ENCODE measurements around the gene HECTD4.

The HECTD4 gene

GRCh38 chr12:112275207-112275606 lies 107.0 kb downstream of the HECTD4 start:
- Histone ChIP-seq H3K27me3 (no peaks in the 10 kb centered on the region), H3K36me3 (peaks cover 63% of the 10 kb centered on the region), H3K4me3 (ENCODE audit: low read depth in 1 of 2, low read length in 1 of 2) (no peak overlapping the region), H3K27ac (no peak overlapping the region), H3K9me3 (no peaks in the 10 kb centered on the region), H3K4me1 (ENCODE audit: control insufficient read depth in 1 of 2, insufficient read depth in 1 of 2, low read depth in 1 of 2, low read length in 1 of 2) (no peaks in the 10 kb centered on the region)
- TF ChIP-seq, protein P1, sequence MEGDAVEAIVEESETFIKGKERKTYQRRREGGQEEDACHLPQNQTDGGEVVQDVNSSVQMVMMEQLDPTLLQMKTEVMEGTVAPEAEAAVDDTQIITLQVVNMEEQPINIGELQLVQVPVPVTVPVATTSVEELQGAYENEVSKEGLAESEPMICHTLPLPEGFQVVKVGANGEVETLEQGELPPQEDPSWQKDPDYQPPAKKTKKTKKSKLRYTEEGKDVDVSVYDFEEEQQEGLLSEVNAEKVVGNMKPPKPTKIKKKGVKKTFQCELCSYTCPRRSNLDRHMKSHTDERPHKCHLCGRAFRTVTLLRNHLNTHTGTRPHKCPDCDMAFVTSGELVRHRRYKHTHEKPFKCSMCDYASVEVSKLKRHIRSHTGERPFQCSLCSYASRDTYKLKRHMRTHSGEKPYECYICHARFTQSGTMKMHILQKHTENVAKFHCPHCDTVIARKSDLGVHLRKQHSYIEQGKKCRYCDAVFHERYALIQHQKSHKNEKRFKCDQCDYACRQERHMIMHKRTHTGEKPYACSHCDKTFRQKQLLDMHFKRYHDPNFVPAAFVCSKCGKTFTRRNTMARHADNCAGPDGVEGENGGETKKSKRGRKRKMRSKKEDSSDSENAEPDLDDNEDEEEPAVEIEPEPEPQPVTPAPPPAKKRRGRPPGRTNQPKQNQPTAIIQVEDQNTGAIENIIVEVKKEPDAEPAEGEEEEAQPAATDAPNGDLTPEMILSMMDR (IDR thresholded peaks at IDR 0.05), result no peak

DNA sequence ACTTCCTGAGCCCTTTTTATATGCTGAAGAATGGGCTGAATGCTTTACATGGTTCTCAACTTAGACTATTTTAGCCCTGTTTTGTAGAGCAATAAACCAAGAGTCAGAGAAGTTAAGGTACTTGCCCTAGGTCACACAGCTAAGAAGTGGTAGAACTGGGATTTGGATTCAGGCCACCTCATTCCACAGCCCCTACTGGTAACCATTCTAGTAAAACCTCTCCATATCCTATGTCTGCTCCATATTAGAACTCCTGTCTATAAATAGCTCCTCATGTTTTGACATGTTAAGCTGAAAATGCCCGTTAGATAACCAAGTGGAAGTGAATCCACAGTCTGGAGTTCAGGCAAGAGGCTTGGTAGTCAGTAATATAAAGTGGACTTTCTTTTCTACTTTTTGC lies 111.6 kb downstream of the HECTD4 start:
- H3K4me3 ChIP-seq (ENCODE audit: low read depth in 1 of 2, low read length in 1 of 2), result no peak overlapping the region
- TF ChIP-seq, protein P1 (IDR thresholded peaks at IDR 0.05), result no peak
- H3K9me3 ChIP-seq, result no peaks in the 10 kb centered on the region
- H3K27me3 ChIP-seq, result no peaks in the 10 kb centered on the region
- H3K36me3 ChIP-seq, result peaks cover 73% of the 10 kb centered on the region
- no peak overlapping the region for H3K27ac ChIP-seq
- no peaks in the 10 kb centered on the region for H3K4me1 ChIP-seq (ENCODE audit: control insufficient read depth in 1 of 2, insufficient read depth in 1 of 2, low read depth in 1 of 2, low read length in 1 of 2)

GRCh38 chr12:112266473-112266872 lies 115.8 kb downstream of the HECTD4 start:
- no peak overlapping the region for H3K4me3 ChIP-seq (ENCODE audit: low read depth in 1 of 2, low read length in 1 of 2)
- no peaks in the 10 kb centered on the region for H3K9me3 ChIP-seq
- no peaks in the 10 kb centered on the region for H3K27me3 ChIP-seq
- peaks cover 77% of the 10 kb centered on the region for H3K36me3 ChIP-seq
- TF ChIP-seq, protein P1 (IDR thresholded peaks at IDR 0.05), result no peak
- no peaks in the 10 kb centered on the region for H3K4me1 ChIP-seq (ENCODE audit: control insufficient read depth in 1 of 2, insufficient read depth in 1 of 2, low read depth in 1 of 2, low read length in 1 of 2)
- no peak overlapping the region for H3K27ac ChIP-seq

DNA sequence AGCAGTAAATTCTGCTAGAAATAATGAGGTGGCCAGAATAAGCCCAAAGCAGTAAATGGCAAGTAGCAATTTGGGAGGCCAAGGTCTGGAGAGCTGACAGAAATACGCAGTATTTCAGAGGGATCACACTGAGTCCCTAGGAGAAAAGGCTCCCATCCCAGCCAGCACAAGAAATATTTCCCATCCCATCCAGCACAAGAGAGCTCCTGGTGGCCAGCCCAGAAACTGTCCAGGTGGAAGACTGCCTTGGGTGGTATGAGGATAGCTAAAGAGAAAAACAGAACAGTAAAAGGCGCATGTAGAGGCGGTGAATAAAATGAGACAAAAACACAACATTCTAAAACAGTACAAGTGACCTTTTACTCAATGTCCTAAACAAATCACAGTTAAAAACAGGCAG lies 120.7 kb downstream of the HECTD4 start:
- TF ChIP-seq, protein P1 (IDR thresholded peaks at IDR 0.05), result no peak

DNA sequence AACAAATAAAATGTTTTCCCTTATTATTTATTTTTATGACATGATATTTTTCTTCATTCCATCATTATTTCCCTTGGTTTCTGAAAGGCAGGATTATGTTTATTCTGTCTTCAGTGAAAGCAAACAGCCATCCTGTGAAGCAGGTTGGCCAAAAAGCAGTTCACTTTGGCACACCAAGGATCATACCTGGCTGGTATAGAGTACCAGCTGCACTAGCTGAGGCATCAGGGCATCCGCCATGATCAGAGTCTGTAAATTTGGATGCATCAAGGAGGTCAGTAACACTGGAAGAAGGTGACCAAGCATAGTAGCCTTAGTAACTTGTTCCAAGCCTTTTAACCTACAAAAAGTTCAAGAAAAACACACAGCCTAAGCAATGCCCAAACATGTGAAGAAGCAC lies 123.3 kb downstream of the HECTD4 start:
- H3K4me3 ChIP-seq (ENCODE audit: low read depth in 1 of 2, low read length in 1 of 2), result no peak overlapping the region
- no peaks in the 10 kb centered on the region for H3K4me1 ChIP-seq (ENCODE audit: control insufficient read depth in 1 of 2, insufficient read depth in 1 of 2, low read depth in 1 of 2, low read length in 1 of 2)
- H3K36me3 ChIP-seq, result peaks cover 76% of the 10 kb centered on the region
- TF ChIP-seq, protein P1 (IDR thresholded peaks at IDR 0.05), result no peak
- no peaks in the 10 kb centered on the region for H3K27me3 ChIP-seq
- H3K9me3 ChIP-seq, result no peaks in the 10 kb centered on the region
- H3K27ac ChIP-seq, result no peak overlapping the region

More for the DNA sequence above, 120.7 kb downstream of the HECTD4 start:
- no peaks in the 10 kb centered on the region for H3K27me3 ChIP-seq
- peaks cover 78% of the 10 kb centered on the region for H3K36me3 ChIP-seq
- H3K4me1 ChIP-seq (ENCODE audit: control insufficient read depth in 1 of 2, insufficient read depth in 1 of 2, low read depth in 1 of 2, low read length in 1 of 2), result no peaks in the 10 kb centered on the region
- H3K4me3 ChIP-seq (ENCODE audit: low read depth in 1 of 2, low read length in 1 of 2), result no peak overlapping the region
- H3K27ac ChIP-seq, result no peak overlapping the region
- no peaks in the 10 kb centered on the region for H3K9me3 ChIP-seq

GRCh38 chr12:112256780-112257179 lies 125.5 kb downstream of the HECTD4 start:
- H3K4me1 ChIP-seq (ENCODE audit: control insufficient read depth in 1 of 2, insufficient read depth in 1 of 2, low read depth in 1 of 2, low read length in 1 of 2), result no peaks in the 10 kb centered on the region
- peaks cover 89% of the 10 kb centered on the region for H3K36me3 ChIP-seq
- TF ChIP-seq, protein P1 (IDR thresholded peaks at IDR 0.05), result no peak

More at GRCh38 chr12:112256780-112257179, 125.5 kb downstream of the HECTD4 start:
- no peak overlapping the region for H3K4me3 ChIP-seq (ENCODE audit: low read depth in 1 of 2, low read length in 1 of 2)
- H3K27me3 ChIP-seq, result no peaks in the 10 kb centered on the region
- no peaks in the 10 kb centered on the region for H3K9me3 ChIP-seq
- H3K27ac ChIP-seq, result no peak overlapping the region
